ENCODE results near the gene ALS2. TPM values are rescaled to one million over a fixed set of nuclear protein-coding genes. Genes with fewer than 3 reads are reported as not detected.

ALS2 gene
- polyA plus RNA-seq, 1 of the 3 experiments (the other 2 are of a cell fraction) = 11.6 TPM

DNA sequence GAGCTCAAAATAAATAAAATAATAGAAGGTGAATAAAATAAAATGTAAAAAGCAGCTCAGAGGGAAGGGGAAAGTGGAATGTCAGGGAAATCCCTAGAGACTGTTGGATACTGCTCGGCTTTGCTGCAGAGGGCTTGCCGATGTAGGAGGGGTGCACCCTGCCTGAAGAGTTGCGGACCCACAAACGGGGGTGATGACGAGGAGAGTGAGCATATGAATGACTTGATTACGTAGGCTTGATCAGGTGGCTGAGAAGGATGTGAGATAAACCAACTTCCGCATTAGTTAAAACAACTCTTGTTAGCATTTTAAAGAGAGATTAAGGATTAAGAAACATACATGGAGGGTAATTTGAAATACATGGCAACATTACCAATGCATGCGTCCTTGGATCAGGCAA is 116.4 kb downstream of the ALS2 start:
- WGBS (ENCODE audit: low lambda C conversion rate) = 93% methylated on average over 8 of the region's 8 CpGs
- Histone ChIP-seq H3K9me3 (no peaks in the 10 kb centered on the region), H3K27ac (ENCODE audit: low read depth in 2 of 2, low read length in 1 of 2) (no peak overlapping the region), H3K9ac (no peak overlapping the region), H3K36me3 (replicated peaks in 1 of 2; ENCODE audit: control insufficient read depth in 1 of 2, insufficient read depth in 2 of 2, low read length in 1 of 2) (no peaks in the 10 kb centered on the region), H3K9me2 (no peaks in the 10 kb centered on the region), H2AFZ (ENCODE audit: low read depth) (no peak overlapping the region), H3K27me3 (ENCODE audit: insufficient read depth) (no peaks in the 10 kb centered on the region), H3K4me1 (ENCODE audit: control insufficient read depth in 1 of 2, insufficient read depth in 2 of 2, low read depth in 1 of 2, low read length in 1 of 2) (peaks cover 0 to 3% of the 10 kb centered on the region in 2 experiments; a peak in 1 of 4 replicates), H4K20me1 (ENCODE audit: insufficient read depth) (no peaks in the 10 kb centered on the region), H3F3A (replicated peaks; ENCODE audit: insufficient read depth) (peaks cover 6% of the 10 kb centered on the region), H3K4me2 (no peak overlapping the region), H3K4me3 (ENCODE audit: low read depth in 2 of 2, low read length in 1 of 2) (no peak overlapping the region), H3K79me2 (ENCODE audit: insufficient read depth) (no peaks in the 10 kb centered on the region)
- ChIA-PET CTCF (interaction anchor here (0.9 to 1.2 kb wide), 2 partner anchors 12 to 14 kb away, joined by 3 read pairs; no protein-coding TSS in a partner anchor), POLR2A (no interaction called here)
- DNase-seq = no peak
- TF ChIP-seq SIN3A (IDR thresholded peaks at IDR 0.05; ENCODE audit: borderline replicate concordance, low read depth, low read length) = no peak
- TF ChIP-seq ELF1 (IDR thresholded peaks at IDR 0.05) = no peak
- TF ChIP-seq MEF2A (IDR thresholded peaks at IDR 0.05; ENCODE audit: borderline replicate concordance, low read depth) = no peak

DNA sequence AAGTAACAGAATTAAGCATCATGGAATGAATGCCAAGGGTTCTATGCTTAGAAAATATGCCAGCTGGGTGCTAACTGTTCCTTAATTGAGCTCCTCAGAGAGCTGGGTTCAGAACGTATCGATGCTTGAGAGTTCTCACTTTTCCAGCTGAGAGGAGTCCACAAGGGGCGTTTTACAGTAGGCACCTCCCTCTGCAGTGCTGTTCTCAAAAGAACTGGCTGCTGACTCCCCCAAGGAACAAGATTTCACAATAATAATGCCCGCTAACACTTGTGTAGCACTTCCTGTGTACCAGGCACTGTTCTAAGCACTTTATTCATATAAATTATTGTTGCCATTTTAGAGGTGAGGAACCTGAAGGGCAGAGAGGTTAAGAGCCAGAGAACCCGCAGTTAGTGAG is 119.4 kb downstream of the ALS2 start:
- H3K27ac ChIP-seq (ENCODE audit: low read depth in 2 of 2, low read length in 1 of 2) = no peak overlapping the region

DNA sequence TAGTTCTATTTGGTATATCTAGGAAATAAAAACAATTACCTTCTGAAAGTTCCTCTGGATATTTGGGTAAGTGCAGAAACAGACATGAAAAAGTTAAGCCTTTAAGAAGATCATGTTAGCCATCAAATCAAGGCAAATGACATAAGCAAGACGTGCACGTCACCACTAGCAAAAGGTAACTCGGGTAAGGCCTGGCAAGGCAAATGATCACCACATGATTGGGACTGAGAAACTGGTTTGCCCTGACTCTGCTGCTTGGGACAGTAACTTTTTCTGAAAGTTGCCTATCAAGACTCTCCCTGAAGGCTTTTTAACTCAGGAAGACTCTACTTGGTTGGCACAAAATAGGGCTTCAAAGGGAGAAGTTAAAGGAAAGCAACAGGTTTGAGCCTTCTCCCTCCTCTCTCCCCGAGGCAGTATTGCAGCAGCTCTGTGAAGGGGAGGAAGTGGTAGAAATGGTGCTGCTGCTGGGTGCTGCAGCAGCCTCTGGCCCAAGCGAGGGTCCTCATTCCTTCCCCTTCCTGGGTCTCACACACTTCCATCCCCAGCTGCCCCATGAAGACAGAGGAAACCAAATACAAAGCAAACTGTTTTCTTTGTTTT is 120.3 kb downstream of the ALS2 start:
- H3K27ac ChIP-seq (ENCODE audit: low read depth in 2 of 2, low read length in 1 of 2) = no peak overlapping the region
- POLR2A ChIA-PET = no interaction called here
- TF ChIP-seq FOSL2 (IDR thresholded peaks at IDR 0.05; ENCODE audit: borderline replicate concordance, low read depth) = no peak
- TF ChIP-seq, protein P1, sequence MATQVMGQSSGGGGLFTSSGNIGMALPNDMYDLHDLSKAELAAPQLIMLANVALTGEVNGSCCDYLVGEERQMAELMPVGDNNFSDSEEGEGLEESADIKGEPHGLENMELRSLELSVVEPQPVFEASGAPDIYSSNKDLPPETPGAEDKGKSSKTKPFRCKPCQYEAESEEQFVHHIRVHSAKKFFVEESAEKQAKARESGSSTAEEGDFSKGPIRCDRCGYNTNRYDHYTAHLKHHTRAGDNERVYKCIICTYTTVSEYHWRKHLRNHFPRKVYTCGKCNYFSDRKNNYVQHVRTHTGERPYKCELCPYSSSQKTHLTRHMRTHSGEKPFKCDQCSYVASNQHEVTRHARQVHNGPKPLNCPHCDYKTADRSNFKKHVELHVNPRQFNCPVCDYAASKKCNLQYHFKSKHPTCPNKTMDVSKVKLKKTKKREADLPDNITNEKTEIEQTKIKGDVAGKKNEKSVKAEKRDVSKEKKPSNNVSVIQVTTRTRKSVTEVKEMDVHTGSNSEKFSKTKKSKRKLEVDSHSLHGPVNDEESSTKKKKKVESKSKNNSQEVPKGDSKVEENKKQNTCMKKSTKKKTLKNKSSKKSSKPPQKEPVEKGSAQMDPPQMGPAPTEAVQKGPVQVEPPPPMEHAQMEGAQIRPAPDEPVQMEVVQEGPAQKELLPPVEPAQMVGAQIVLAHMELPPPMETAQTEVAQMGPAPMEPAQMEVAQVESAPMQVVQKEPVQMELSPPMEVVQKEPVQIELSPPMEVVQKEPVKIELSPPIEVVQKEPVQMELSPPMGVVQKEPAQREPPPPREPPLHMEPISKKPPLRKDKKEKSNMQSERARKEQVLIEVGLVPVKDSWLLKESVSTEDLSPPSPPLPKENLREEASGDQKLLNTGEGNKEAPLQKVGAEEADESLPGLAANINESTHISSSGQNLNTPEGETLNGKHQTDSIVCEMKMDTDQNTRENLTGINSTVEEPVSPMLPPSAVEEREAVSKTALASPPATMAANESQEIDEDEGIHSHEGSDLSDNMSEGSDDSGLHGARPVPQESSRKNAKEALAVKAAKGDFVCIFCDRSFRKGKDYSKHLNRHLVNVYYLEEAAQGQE (IDR thresholded peaks at IDR 0.05; ENCODE audit: low read depth, low read length) = no peak
- TF ChIP-seq, protein P2, sequence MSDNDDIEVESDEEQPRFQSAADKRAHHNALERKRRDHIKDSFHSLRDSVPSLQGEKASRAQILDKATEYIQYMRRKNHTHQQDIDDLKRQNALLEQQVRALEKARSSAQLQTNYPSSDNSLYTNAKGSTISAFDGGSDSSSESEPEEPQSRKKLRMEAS (IDR thresholded peaks at IDR 0.05; ENCODE audit: low read depth) = no peak
- H3K4me1 ChIP-seq (ENCODE audit: control insufficient read depth in 1 of 2, insufficient read depth in 2 of 2, low read depth in 1 of 2, low read length in 1 of 2) = peaks cover 0 to 11% of the 10 kb centered on the region in 2 experiments; a peak in 1 of 4 replicates
- H3F3A ChIP-seq (replicated peaks; ENCODE audit: insufficient read depth) = peaks cover 13% of the 10 kb centered on the region
- H3K79me2 ChIP-seq (ENCODE audit: insufficient read depth) = no peaks in the 10 kb centered on the region
- no peak overlapping the region for H2AFZ ChIP-seq (ENCODE audit: low read depth)
- H3K4me3 ChIP-seq (ENCODE audit: low read depth in 2 of 2, low read length in 1 of 2) = no peak overlapping the region
- no peaks in the 10 kb centered on the region for H3K36me3 ChIP-seq (replicated peaks in 1 of 2; ENCODE audit: control insufficient read depth in 1 of 2, insufficient read depth in 2 of 2, low read length in 1 of 2)
- no peaks in the 10 kb centered on the region for H4K20me1 ChIP-seq (ENCODE audit: insufficient read depth)
- CTCF ChIA-PET = interaction anchor here (0.6 to 1.1 kb wide), 2 partner anchors 27 to 282 kb away, joined by 3 to 4 read pairs; no protein-coding TSS in a partner anchor
- H3K9ac ChIP-seq = no peak overlapping the region
- H3K27me3 ChIP-seq (ENCODE audit: insufficient read depth) = no peaks in the 10 kb centered on the region
- H3K9me3 ChIP-seq = no peaks in the 10 kb centered on the region
- H3K9me2 ChIP-seq = no peaks in the 10 kb centered on the region
- DNase-seq = no peak
- H3K4me2 ChIP-seq = no peak overlapping the region
- WGBS (ENCODE audit: low lambda C conversion rate) = 77% methylated on average over 5 of the region's 5 CpGs

More for the DNA sequence above, 119.4 kb downstream of the ALS2 start:
- POLR2A ChIA-PET = no interaction called here
- WGBS (ENCODE audit: low lambda C conversion rate) = 91% methylated on average over 5 of the region's 5 CpGs
- Histone ChIP-seq H3K4me3 (ENCODE audit: low read depth in 2 of 2, low read length in 1 of 2) (no peak overlapping the region), H3K36me3 (replicated peaks in 1 of 2; ENCODE audit: control insufficient read depth in 1 of 2, insufficient read depth in 2 of 2, low read length in 1 of 2) (no peaks in the 10 kb centered on the region), H3K4me1 (ENCODE audit: control insufficient read depth in 1 of 2, insufficient read depth in 2 of 2, low read depth in 1 of 2, low read length in 1 of 2) (peaks cover 0 to 3% of the 10 kb centered on the region in 2 experiments; a peak in 1 of 4 replicates), H3K4me2 (no peak overlapping the region), H2AFZ (ENCODE audit: low read depth) (no peak overlapping the region), H4K20me1 (ENCODE audit: insufficient read depth) (no peaks in the 10 kb centered on the region), H3K79me2 (ENCODE audit: insufficient read depth) (no peaks in the 10 kb centered on the region), H3F3A (replicated peaks; ENCODE audit: insufficient read depth) (peaks cover 6% of the 10 kb centered on the region), H3K9me3 (no peaks in the 10 kb centered on the region), H3K9me2 (no peaks in the 10 kb centered on the region), H3K9ac (no peak overlapping the region), H3K27me3 (ENCODE audit: insufficient read depth) (no peaks in the 10 kb centered on the region)
- TF ChIP-seq TAF1 (IDR thresholded peaks at IDR 0.05; ENCODE audit: borderline replicate concordance, low read depth, low read length) (no peak), RCOR1 (IDR thresholded peaks at IDR 0.05; ENCODE audit: low read length) (no peak), TEAD4 (IDR thresholded peaks at IDR 0.05; ENCODE audit: borderline replicate concordance, insufficient read depth) (no peak)
- CTCF ChIA-PET = no interaction called here
- no peak for DNase-seq
